ENCODE measurements around the gene SCARF1.

Gene SCARF1

DNA sequence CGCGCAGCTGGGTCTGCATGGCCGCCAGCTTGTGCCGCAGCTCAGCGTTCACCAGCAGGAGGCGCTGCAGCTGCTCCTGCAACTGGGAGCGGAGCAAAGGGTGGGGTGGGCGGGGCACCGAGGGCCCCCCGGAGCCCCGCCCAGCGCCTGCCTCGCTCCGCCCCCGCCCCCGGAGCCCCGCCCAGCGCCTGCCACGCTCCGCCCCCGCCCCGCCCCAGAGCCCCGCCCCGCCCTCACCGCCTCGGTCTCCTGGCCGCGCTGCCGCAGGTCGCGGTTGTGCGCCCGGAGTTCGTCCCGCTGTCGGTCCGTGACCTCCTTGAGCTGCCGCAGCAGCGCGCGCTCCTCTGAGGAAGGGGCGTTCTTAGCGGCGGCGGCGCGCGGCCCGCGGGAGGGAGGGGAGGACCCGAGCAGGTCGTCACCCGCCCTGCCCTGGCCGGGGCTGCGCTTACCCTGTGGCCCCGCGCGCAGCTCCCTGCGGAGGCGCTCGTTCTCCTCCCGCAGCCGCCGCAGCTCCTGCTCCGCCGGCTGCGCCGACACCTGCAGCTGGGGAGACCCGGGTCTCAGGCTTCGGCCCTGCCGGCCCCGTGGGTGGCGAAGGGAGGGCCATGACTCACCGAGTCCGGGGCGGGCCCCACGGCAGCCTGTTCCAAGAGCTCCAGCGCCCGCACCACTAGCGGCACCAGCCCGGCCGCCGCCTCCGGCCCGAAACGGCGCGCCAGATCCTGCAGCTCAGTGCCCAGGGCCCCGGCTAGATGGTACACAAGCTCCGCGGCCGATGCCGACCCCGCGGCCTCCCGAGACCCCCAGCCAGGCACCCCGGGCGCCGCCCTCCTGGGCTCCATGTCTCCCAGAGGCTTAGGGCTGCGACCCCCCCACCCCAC is 3.7 kb upstream of the SCARF1 start:
- peak; percentile 80 to 89 for DNase-seq (ENCODE audit: low read depth in 2 of 2)

DNA sequence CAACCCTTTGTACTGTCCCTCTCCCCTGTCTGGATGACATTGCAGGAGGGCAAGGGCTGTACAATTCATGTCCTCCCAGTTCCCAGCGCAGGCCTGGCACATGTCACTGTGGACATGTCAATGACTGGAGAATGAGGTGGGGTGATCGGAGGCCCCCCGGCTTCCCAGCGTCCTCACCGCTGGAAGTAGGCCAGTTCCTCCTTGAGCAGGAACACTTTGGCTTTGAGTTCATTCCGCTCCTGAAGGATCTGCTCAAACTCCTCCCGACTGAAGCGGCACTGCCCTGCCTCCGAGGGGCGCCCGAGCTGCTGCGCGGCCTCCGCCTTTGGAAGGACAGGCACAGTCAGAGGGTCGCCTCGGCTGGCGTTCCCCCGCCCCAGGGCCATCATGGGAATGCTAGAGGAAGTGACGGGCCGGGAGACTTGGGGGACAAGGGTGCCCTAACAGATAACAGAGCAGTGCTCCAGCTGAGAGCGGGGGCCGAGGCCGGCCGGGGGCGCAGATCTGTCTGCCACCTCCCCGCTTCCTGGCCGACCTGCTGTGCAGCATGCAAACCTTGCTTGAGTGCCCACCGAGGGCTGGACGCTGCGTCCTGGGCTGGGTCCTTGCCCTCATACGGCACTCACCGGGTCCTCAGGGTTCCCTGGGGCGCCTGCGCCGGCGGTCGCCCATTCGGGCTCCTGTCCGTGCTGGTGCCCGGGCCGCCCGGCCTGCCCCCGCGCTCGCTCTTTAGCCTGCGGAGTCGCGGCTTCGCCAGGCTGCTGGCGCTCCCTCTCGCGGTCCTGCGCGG is 2.8 kb upstream of the SCARF1 start:
- no peak for DNase-seq (ENCODE audit: low read depth in 2 of 2)

DNA sequence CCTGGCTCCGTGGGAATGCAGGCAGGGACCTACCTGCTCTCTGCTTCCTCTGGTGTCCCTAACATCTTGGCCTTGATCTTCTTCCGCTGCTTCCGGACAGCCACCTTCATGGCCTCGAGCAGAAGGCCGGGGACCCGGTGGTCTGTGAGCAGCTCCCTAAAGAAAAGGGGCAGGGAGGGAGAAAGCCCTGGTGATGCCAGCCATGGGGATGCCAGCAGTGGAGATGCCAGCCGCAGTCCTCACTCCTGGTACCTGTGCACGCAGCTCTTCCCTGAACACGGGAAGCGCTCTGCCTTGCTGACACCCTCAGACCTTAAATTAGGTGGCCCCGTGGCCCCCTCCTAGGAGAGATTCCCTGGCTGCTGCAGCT is 2.3 kb upstream of the SCARF1 start:
- DNase-seq (ENCODE audit: low read depth in 2 of 2) = no peak

GRCh38 chr17:1646199-1646875 is 805 bp upstream of the SCARF1 start:
- no peak for DNase-seq (ENCODE audit: low read depth in 2 of 2)

- DNase-seq (ENCODE audit: low read depth in 2 of 2) = peak; percentile 55
These were observed 882 bp downstream of the SCARF1 start for GRCh38 chr17:1644493-1645206.

DNA sequence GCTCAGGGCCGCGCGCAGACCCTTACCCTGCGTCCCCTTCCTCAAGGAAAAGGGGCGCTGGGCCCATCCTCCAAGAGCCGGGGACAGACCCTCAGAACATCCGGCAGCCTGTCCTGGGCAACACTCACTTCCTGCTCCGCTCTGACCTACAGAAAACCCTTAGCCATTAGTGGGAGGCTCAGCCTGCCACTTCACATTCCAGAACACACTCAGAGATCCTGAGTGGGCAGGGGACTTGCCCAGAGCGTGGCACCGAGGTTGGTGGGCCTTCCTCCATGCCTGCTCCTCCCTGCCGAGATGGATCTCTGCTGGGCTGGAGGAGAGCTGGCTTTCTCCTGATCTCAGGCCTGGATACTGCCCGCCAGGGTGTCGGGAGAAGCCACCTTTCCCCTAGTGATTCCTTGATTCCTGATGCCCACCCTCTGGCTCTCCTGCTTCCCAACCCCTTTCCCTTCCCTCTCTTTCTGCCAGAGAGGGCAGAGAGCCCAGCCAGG is 1.5 kb downstream of the SCARF1 start:
- DNase-seq (ENCODE audit: low read depth in 2 of 2) = no peak

DNA sequence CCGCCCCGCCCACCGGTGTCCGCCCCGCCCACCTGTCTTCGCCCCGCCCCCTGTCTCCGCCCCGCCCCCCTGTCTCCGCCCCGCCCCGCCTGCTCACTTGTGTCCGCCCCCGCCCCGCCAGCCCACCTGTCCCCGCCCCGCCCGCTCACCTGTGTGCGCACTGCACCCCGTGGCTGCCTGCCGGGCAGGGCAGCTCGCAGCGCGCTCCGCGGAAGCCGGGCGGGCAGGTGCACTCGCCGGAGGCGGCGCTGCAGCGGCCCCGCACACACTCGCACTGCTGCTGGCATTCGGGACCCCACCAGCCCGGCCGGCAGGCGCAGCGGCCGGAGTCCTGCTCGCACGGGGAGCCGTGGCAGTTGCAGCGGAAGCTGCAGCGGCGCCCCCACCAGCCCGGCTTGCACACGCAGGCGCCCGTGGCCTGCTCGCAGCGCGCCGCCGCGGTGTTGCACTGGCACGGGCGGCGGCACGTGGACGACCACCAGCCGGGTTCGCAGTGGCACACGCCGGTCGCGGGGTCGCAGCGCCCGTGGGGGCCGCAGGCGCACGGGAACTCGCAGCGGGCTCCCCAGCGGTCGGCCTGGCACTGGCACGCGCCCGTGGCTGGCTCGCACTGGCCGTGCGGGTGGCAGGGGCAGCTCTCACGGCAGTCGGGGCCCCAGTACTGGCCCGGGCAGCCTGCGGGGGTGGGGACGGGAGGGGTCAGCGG is 2.1 kb downstream of the SCARF1 start:
- peak in 1 of 2 donors; percentile 56 for DNase-seq (ENCODE audit: low read depth in 2 of 2)

- no peak for DNase-seq (ENCODE audit: low read depth in 2 of 2)
These were observed 4.5 kb downstream of the SCARF1 start for GRCh38 chr17:1641065-1641403.

DNA sequence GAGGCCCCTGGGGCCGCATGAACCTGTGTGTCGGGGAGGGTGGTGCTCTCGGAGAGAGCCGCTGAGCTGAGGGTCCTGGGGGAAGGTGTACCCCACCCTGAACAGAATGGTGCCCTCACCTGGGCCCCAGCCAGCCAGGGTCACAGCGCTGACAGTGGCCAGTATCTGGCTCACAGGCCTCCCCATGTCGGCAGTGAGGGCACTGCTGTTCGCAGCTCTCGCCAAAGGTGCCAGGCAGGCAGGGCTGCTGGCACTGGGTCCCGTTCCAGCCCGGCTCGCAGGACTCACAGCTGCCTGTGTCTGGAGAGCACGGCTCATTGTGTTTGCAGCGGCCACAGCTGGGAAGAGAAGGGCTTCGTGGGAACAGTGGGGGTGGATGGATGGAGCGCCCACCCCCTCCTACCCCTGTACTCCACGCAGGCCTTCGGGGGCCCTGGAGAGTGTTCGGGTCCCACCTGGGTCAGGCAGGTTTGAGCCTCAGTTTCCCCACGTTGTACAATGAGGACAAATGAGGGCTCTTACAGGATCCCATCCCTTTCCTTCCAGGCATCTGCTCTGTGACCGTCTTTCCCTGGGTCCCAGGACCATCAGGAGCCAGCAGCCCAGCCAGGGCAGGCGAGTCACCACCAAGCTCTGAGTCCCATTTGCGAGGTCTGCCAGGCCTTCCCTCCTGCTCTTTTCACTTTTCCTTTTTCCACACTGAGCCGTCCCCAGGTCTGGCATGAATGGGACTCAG is 5.0 kb downstream of the SCARF1 start:
- DNase-seq (ENCODE audit: low read depth in 2 of 2) = no peak

- no peak for DNase-seq (ENCODE audit: low read depth in 2 of 2)
These were observed 5.9 kb downstream of the SCARF1 start for GRCh38 chr17:1639549-1640180.

DNA sequence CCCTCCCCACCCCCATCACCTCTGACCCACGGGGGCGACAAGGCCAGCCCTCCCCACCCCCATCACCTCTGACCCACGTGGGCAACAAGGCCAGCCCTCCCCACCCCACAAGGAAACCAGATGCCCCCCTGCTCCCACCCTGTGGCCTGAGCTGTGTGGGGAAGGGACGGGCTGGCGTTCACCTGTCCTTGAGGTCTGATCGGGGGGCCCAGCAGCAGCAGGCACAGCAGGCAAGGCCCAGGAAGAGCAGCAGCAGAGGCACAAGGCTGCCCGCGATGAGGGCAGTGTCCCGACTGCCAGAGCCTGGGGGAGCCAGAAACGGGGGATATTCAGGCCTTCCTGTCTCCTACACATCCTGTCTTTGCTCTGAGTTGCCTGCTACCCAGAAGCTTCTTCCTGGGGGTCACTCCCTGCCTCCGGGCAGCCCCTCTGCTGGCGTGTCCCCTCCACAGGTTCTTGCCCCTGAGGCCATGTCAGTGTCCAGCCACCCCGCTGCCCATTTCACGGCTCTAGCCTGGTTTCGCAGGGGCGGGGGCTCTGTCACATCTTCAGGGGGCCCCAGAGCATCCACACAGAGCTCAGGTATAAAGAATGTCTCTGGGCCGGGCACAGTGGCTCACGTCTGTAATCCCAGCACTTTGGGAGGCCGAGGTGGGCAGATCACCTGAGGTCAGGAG is 6.8 kb downstream of the SCARF1 start:
- no peak for DNase-seq (ENCODE audit: low read depth in 2 of 2)

DNA sequence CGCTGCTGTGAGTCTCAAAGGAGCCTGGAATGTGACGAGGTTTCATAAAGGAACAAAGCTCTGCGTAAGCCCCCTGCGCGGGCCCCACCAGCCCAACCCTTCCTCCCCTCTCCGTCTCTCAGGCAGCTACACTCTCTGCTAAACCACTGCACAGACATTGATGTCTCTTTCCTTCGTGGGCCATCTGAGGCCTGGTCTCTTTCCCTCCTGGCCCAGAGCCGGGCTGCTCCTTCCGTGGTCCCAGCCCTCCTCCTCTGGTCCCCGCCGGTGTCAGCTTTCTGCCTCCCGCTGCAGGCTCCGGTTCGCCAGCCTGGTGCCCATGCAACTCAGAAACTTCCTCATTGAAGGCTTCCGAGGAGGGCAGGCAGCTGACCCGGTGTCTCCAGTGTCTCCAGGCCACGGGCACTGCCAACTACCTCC is 7.4 kb downstream of the SCARF1 start:
- DNase-seq (ENCODE audit: low read depth in 2 of 2) = no peak

GRCh38 chr17:1636732-1637285 is 8.7 kb downstream of the SCARF1 start:
- DNase-seq (ENCODE audit: low read depth in 2 of 2) = no peak

DNA sequence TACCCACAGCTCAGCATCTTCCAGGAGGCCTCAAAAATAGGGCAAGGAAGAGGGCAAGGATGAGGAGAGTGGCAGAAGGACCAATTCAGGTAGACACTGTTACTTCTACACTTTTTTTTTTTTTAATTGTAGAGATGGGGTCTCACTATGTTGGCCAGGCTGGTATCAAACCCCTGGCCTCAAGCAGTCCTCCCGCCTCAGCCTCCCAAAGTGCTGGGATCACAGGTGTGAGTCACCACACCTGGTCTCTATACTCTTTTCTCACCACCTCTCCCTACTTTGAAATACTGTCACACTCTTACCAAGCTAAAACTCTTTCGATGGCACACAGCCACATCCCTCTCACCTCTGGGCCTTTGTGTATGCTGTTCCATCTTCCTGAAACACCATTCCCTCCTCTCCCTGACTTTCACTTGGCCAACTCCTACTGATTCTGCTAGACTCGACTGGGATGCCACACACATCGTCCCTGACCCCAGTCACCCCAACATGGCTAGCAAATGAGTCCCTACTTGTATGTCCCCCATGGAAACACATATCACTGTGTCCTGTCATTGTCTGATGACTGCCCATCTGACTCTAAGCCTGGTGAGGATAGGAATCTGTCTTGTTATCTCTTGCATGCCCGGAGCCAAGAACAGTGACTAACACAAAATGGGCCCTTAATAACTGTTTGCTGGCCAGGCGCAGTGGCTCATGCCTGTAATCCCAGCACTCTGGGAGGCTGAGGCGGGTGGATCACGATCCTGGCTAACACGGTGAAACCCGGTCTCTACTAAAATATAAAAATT is 9.7 kb downstream of the SCARF1 start:
- DNase-seq (ENCODE audit: low read depth in 2 of 2) = no peak

- DNase-seq (ENCODE audit: low read depth in 2 of 2) = no peak
These were observed 10.5 kb downstream of the SCARF1 start for GRCh38 chr17:1634841-1635650.

DNA sequence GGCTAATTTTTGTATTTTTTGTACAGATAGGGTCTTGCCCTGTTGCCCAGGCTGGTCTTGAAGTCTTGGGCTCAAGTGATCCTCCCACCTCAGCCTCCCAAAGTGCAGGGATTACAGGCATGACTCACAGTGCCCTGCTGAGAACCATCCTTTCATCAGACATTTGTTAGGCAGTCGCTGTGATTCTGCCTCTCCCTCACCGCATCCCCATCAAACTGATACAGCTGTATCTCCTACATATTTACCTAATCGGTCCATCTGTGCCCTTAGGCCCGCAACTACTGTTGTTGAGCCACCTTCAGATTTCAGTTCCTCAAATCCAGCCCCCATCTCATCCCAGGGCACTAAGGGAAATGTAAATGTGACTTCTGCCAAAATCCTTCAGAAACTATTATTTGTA is 14.9 kb downstream of the SCARF1 start:
- no peak for DNase-seq (ENCODE audit: low read depth in 2 of 2)

Measured in stimulated activated CD8-positive, alpha-beta memory T cell treated with anti-CD3 and anti-CD28 coated beads, Interleukin-7, amount 100 ng/mL, for 4 hours (primary cell).